Measurements from ENCODE around the gene KLK2. TPM values are rescaled to one million over a fixed set of nuclear protein-coding genes. Genes with fewer than 3 reads are reported as not detected.

KLK2 gene
- total RNA-seq, 1 experiment from 2014 or later = not detected

- H3K4me2 ChIP-seq (ENCODE audit: low read length) = peak overlapping the region; percentile 73
- H3K27me3 ChIP-seq (ENCODE audit: low read length) = peaks cover 35% of the 10 kb centered on the region
- intact Hi-C loops (cut with micrococcal nuclease) = no loop called here
- peaks cover 3% of the 10 kb centered on the region; the same call in 1 of the 2 replicates for H3K4me1 ChIP-seq (ENCODE audit: insufficient read depth, low read length)
- H3K36me3 ChIP-seq (ENCODE audit: low read depth, low read length) = no peaks in the 10 kb centered on the region
- ATAC-seq (peak; percentile 25; the same call in 1 of the 2 replicates), DNase-seq (no peak)
- no peaks in the 10 kb centered on the region for H3F3A ChIP-seq (ENCODE audit: low read length, unreplicated experiment)
- POLR2A ChIA-PET (ENCODE audit: unreplicated experiment) = no interaction called here
- CTCF ChIA-PET = no interaction called here
- no peaks in the 10 kb centered on the region for H3K79me2 ChIP-seq (ENCODE audit: low read length)
- H3K4me3 ChIP-seq (ENCODE audit: low read length) = peak overlapping the region; percentile 56
- H3K9ac ChIP-seq (ENCODE audit: low read length) = no peak overlapping the region
- no TSS peak for BruUV-seq (replicated peaks)
- H2AFZ ChIP-seq (ENCODE audit: low read length) = peak overlapping the region; percentile 74
- H3K27ac ChIP-seq (ENCODE audit: low read length) = no peak overlapping the region
- H4K20me1 ChIP-seq (ENCODE audit: low read length) = no peaks in the 10 kb centered on the region
- no peaks in the 10 kb centered on the region for H3K9me2 ChIP-seq (replicated peaks; ENCODE audit: low read length)
- H3K9me3 ChIP-seq (ENCODE audit: low read length) = no peaks in the 10 kb centered on the region
- TF ChIP-seq EZH2 (IDR thresholded peaks at IDR 0.05; ENCODE audit: low read length, unreplicated experiment) (no peak), EZH2phosphoT487 (IDR thresholded peaks at IDR 0.05; ENCODE audit: borderline replicate concordance, low read length) (no peak)
- TF ChIP-seq, protein P1, sequence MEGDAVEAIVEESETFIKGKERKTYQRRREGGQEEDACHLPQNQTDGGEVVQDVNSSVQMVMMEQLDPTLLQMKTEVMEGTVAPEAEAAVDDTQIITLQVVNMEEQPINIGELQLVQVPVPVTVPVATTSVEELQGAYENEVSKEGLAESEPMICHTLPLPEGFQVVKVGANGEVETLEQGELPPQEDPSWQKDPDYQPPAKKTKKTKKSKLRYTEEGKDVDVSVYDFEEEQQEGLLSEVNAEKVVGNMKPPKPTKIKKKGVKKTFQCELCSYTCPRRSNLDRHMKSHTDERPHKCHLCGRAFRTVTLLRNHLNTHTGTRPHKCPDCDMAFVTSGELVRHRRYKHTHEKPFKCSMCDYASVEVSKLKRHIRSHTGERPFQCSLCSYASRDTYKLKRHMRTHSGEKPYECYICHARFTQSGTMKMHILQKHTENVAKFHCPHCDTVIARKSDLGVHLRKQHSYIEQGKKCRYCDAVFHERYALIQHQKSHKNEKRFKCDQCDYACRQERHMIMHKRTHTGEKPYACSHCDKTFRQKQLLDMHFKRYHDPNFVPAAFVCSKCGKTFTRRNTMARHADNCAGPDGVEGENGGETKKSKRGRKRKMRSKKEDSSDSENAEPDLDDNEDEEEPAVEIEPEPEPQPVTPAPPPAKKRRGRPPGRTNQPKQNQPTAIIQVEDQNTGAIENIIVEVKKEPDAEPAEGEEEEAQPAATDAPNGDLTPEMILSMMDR (conservative IDR thresholded peaks at IDR 0.05; ENCODE audit: low read depth, low read length) = no peak
Measured at GRCh38 chr19:50835103-50835784, 38.0 kb upstream of the KLK2 start.

GRCh38 chr19:50835785-50836542 lies 37.3 kb upstream of the KLK2 start:
- intact Hi-C loops (cut with micrococcal nuclease) = no loop called here
- H3K36me3 ChIP-seq (ENCODE audit: low read depth, low read length) = no peaks in the 10 kb centered on the region
- ChIA-PET CTCF (no interaction called here), POLR2A (ENCODE audit: unreplicated experiment) (no interaction called here)
- no TSS peak for BruUV-seq (replicated peaks)
- H3K9me2 ChIP-seq (replicated peaks; ENCODE audit: low read length) = no peaks in the 10 kb centered on the region
- peak overlapping the region; percentile 56 for H3K4me3 ChIP-seq (ENCODE audit: low read length)
- no peak overlapping the region for H3K9ac ChIP-seq (ENCODE audit: low read length)
- H3K27me3 ChIP-seq (ENCODE audit: low read length) = peaks cover 42% of the 10 kb centered on the region
- peak; percentile 62 for DNase-seq
- TF ChIP-seq EZH2phosphoT487 (IDR thresholded peaks at IDR 0.05; ENCODE audit: borderline replicate concordance, low read length) (no peak), EZH2 (IDR thresholded peaks at IDR 0.05; ENCODE audit: low read length, unreplicated experiment) (no peak)
- TF ChIP-seq, protein P1 (conservative IDR thresholded peaks at IDR 0.05; ENCODE audit: low read depth, low read length) = 0 out of 2 replicates have a peak, but pooled peaks have one; percentile 13
- peak overlapping the region; percentile 73 for H3K4me2 ChIP-seq (ENCODE audit: low read length)
- no peaks in the 10 kb centered on the region for H4K20me1 ChIP-seq (ENCODE audit: low read length)
- no peaks in the 10 kb centered on the region for H3K9me3 ChIP-seq (ENCODE audit: low read length)
- peaks cover 3% of the 10 kb centered on the region; the same call in 1 of the 2 replicates for H3K4me1 ChIP-seq (ENCODE audit: insufficient read depth, low read length)
- no peaks in the 10 kb centered on the region for H3K79me2 ChIP-seq (ENCODE audit: low read length)
- H3K27ac ChIP-seq (ENCODE audit: low read length) = no peak overlapping the region
- H3F3A ChIP-seq (ENCODE audit: low read length, unreplicated experiment) = no peaks in the 10 kb centered on the region
- ATAC-seq = peak; percentile 83
- H2AFZ ChIP-seq (ENCODE audit: low read length) = peak overlapping the region; percentile 74
